Measurements from ENCODE around the gene ZNF343. TPM values are rescaled to one million over a fixed set of nuclear protein-coding genes. Genes with fewer than 3 reads are reported as not detected.

ZNF343 gene
- total and polyA plus RNA-seq, 2 donors (not counting 3 experiments of a cell fraction or from before 2014, with no cell fraction given): 4.7 to 7.9 TPM

GRCh38 chr20:2541940-2542339 is 33.2 kb upstream of the ZNF343 start:
- no peaks in the 10 kb centered on the region for H3K79me2 ChIP-seq (ENCODE audit: control insufficient read depth, insufficient read depth, low read length)
- DNase-seq (ENCODE audit: low read depth, low spot score) (no peak), FAIRE-seq (no peak)
- peaks cover 7% of the 10 kb centered on the region in 2 experiments for H3K27me3 ChIP-seq (ENCODE audit: control insufficient read depth in 2 of 2, insufficient read depth in 2 of 2, low read length in 2 of 2)
- no peaks in the 10 kb centered on the region for H3K9me3 ChIP-seq (replicated peaks; ENCODE audit: control insufficient read depth, insufficient read depth, low read length)
- dilution Hi-C loops (cut with MboI; ENCODE audit: extremely low pct_ligation_motif_present, low sequenced_read_pairs) (no loop called here), intact Hi-C loops (cut with micrococcal nuclease) (no loop called here)
- H3K36me3 ChIP-seq (ENCODE audit: control insufficient read depth in 2 of 2, extremely low read depth in 1 of 2, insufficient read depth in 2 of 2, low read length in 2 of 2): no peaks in the 10 kb centered on the region
- H2AFZ ChIP-seq (ENCODE audit: low read depth, low read length): no peak overlapping the region
- H3K4me1 ChIP-seq (ENCODE audit: control insufficient read depth, extremely low read depth, insufficient read depth, low read length): no peaks in the 10 kb centered on the region
- no peaks in the 10 kb centered on the region for H3K9me1 ChIP-seq (replicated peaks; ENCODE audit: control insufficient read depth, extremely low read depth, insufficient read depth, low read length)
- H3K27ac ChIP-seq (ENCODE audit: insufficient read depth, low read depth, low read length): no peak overlapping the region
- H3K9ac ChIP-seq (replicated peaks; ENCODE audit: extremely low read depth, insufficient read depth, low read length): no peak overlapping the region
- no peak for TF ChIP-seq JUN (IDR thresholded peaks at IDR 0.05; ENCODE audit: borderline replicate concordance, insufficient read depth, insufficient read length, low read depth)
- TF ChIP-seq FOS (IDR thresholded peaks at IDR 0.05; ENCODE audit: borderline replicate concordance, insufficient read depth, low read length): no peak
- no peak for TF ChIP-seq EZH2 (IDR thresholded peaks at IDR 0.05; ENCODE audit: borderline replicate concordance, low read depth, low read length, severe bottlenecking)
- no peak for TF ChIP-seq POLR2AphosphoS5 (IDR thresholded peaks at IDR 0.05; ENCODE audit: insufficient read depth, low read depth, low read length)
- H4K20me1 ChIP-seq (replicated peaks; ENCODE audit: control insufficient read depth, extremely low read depth, insufficient read depth, low read length): no peaks in the 10 kb centered on the region
- BruUV-seq (replicated peaks): no TSS peak
- no peak overlapping the region for H3K4me3 ChIP-seq (replicated peaks in 1 of 3; ENCODE audit: insufficient read depth in 1 of 3, low read depth in 1 of 3, low read length in 3 of 3)
- ChIA-PET CTCF (interaction anchor here (0.9 kb wide), 1 partner anchor 20 kb away, joined by 4 read pairs; no protein-coding TSS in a partner anchor), POLR2A (no interaction called here)
- H3K4me2 ChIP-seq (ENCODE audit: insufficient read depth, low read length): no peak overlapping the region

- H3K9ac ChIP-seq (replicated peaks; ENCODE audit: extremely low read depth, insufficient read depth, low read length): no peak overlapping the region
- no peaks in the 10 kb centered on the region for H3K9me3 ChIP-seq (replicated peaks; ENCODE audit: control insufficient read depth, insufficient read depth, low read length)
- no peaks in the 10 kb centered on the region for H3K4me1 ChIP-seq (ENCODE audit: control insufficient read depth, extremely low read depth, insufficient read depth, low read length)
- H3K4me3 ChIP-seq (replicated peaks in 1 of 3; ENCODE audit: insufficient read depth in 1 of 3, low read depth in 1 of 3, low read length in 3 of 3): no peak overlapping the region
- ChIA-PET CTCF (interaction anchor here (1.1 to 4.4 kb wide), 4 partner anchors 10 to 17 kb away, joined by 3 to 19 read pairs (median 4); no protein-coding TSS in a partner anchor), POLR2A (no interaction called here)
- no peaks in the 10 kb centered on the region for H3K79me2 ChIP-seq (ENCODE audit: control insufficient read depth, insufficient read depth, low read length)
- H3K36me3 ChIP-seq (ENCODE audit: control insufficient read depth in 2 of 2, extremely low read depth in 1 of 2, insufficient read depth in 2 of 2, low read length in 2 of 2): no peaks in the 10 kb centered on the region
- no peak overlapping the region for H3K27ac ChIP-seq (ENCODE audit: insufficient read depth, low read depth, low read length)
- H4K20me1 ChIP-seq (replicated peaks; ENCODE audit: control insufficient read depth, extremely low read depth, insufficient read depth, low read length): no peaks in the 10 kb centered on the region
- BruUV-seq (replicated peaks): no TSS peak
- H3K9me1 ChIP-seq (replicated peaks; ENCODE audit: control insufficient read depth, extremely low read depth, insufficient read depth, low read length): no peaks in the 10 kb centered on the region
- intact Hi-C loops (cut with micrococcal nuclease): no loop called here
- FAIRE-seq: no peak
- H3K27me3 ChIP-seq (ENCODE audit: control insufficient read depth in 2 of 2, insufficient read depth in 2 of 2, low read length in 2 of 2): peaks cover 5 to 6% of the 10 kb centered on the region in 2 experiments
- dilution Hi-C loops (cut with MboI; ENCODE audit: extremely low pct_ligation_motif_present, low sequenced_read_pairs): no loop called here
- TF ChIP-seq POLR2A (IDR thresholded peaks at IDR 0.05; ENCODE audit: low read depth, low read length): no peak
- no peak for TF ChIP-seq EZH2 (IDR thresholded peaks at IDR 0.05; ENCODE audit: borderline replicate concordance, low read depth, low read length, severe bottlenecking)
- no peak for TF ChIP-seq POLR2AphosphoS5 (IDR thresholded peaks at IDR 0.05; ENCODE audit: insufficient read depth, low read depth, low read length)
- H3K4me2 ChIP-seq (ENCODE audit: insufficient read depth, low read length): no peak overlapping the region
- H2AFZ ChIP-seq (ENCODE audit: low read depth, low read length): no peak overlapping the region
- no peak for DNase-seq (ENCODE audit: low read depth, low spot score)
These were observed 30.4 kb upstream of the ZNF343 start for GRCh38 chr20:2538931-2539720.
